NCI-H460 (cell line): ENCODE measurements around the gene FGGY. TPM values are rescaled to one million over a fixed set of nuclear protein-coding genes. Genes with fewer than 3 reads are reported as not detected.

Source experiments
- DNase-seq: peaks from one replicate; pipeline ENCODE4 v3.0.0-alpha.2; 2016; ENCODE audit warnings: low read depth; ENCODE audit errors: extremely low read depth
- total RNA-seq: library from RNA; depleted of rRNA; stranded (reverse); fragments of >200 nt; shearing (Covaris generic); gene quantifications from 2 replicates; pipeline ENCODE4 v1.2.3, GENCODE V29; 2014

Gene FGGY
- total RNA-seq, 1 experiment from 2014 or later = 6.3 TPM

DNA sequence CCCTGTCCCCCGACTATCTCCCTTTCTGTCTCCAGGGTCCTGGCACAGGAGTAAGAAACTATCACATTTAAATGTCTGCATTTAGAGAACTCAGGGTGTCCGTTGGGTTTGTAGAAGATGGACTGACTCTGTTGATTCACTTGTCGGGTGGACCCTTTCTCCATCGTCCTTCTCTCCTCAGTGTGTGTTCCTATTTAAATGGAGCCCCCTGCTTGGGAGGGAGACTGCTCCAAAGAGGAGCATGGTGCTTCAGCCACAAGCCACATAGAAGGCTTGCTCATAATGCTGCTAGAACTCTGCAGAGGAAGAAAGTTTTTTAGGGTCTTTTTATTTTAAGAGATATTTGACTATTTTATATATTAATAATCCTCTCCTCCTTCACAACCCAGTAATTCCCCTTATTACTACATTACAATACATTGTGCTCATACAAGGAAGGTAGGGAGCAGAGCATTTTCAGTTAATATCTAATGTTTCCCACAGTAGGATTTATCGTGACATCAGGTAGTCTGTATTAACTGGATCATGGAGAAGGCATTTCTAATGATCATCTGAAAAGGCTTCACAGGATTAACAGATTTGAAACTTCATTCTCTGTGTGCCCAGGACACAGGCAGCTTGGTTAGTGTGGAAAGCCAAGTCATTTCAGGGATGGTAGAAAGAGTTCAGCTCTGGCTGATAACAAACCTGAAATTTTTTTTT lies 13.8 kb downstream of the FGGY start:
- no peak for DNase-seq

DNA sequence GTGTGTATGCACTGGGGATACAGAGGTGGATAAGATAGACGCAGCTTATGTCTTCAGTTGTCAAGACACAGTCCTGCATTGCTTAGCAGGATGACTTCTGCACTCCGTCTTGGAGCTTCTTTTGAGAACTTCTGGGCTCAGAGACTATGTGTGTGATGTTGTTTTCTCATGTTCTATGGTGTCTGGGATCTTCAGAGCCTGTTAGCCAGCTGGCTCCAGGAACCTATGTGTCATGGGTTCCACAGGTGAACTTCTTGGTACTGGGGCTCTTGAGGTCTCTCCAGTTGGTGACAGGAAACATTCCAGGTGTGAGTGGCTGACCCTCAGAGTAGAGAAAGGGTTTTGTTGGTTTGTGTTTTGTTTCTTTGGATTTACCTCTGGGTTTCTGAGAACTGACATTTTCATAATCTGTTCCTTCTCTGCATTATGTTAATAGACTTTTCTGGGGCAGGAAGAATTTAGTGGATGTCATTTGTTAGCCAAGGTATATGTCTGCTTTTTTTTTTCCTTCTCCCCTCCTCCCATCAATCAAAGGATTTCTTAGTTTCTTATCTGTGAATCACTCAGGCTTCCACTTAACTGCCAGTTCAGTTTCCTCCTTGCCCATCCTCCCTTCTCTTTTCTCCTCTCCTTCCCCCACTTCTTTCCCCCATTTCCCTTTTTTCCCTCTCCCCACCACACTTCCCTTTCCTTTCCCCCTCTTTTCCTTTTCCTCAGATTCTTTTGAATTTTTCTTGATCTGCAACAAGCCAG lies 18.1 kb downstream of the FGGY start:
- no peak for DNase-seq

DNA sequence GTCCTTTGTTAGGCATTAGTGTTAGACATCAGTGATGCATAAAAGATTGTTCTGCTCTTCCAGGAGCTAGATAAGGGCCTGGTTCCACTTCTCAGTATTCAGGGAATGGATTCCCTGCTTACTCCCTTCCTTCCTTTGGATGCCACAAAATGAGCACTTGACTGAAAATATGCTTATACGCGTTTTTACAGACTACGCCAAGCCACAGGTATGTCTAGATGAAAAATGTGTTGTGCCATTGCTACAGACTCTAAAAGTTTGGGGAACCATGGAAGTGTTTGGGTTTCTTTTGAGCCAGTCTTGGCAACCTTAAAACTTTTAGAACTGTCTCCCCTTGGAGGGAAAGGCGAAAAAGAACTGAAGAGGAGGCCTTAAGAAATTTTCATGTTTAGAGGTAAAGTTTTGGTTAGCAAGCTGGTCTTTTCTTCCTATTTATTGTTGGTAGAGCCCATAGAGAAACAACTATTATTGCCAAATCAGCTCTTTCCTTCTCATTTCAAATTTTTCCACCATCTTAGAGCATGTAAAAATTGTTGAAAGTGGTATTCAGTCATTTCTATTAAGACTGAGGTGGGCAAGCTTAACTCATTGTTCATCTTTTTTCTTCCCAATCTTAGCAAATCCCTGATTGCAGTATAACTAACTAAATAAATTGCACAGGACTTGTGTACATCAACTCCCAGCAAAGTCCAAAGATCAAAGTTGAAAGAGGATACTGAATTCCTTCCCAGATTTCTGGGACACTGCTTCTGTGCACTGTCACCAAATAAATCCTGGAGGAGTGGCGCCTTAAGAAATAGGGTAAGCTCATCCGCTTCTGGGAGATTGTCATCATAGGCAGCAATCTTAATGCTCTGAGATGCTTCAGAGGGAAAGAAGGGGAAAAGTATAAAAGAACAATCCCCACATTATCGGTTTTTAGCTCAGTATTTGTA lies 18.9 kb downstream of the FGGY start:
- no peak for DNase-seq

- DNase-seq = no peak
Measured at GRCh38 chr1:59316497-59317128, 19.7 kb downstream of the FGGY start.

- no peak for DNase-seq
Measured at GRCh38 chr1:59317343-59317742, 20.4 kb downstream of the FGGY start.

DNA sequence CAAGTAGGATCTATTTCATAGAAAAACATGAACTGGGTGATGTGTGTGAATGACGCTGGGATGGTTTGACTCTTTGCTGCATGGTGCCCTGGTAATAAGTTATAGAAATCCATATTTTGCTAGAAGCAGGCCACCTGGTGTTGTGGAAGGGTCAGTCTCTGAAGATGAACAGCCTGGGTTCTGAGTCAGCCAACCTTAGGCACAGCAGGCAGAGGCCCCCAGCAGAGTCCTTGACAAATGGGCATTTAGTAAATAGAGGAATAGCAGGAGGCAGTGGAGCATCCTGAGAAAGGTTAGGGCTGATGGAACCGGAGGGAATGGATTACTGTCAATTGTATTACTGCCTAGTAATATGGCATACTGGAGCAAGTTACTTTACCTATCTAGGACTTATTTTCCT lies 20.9 kb downstream of the FGGY start:
- no peak for DNase-seq

GRCh38 chr1:59318271-59318860 lies 21.5 kb downstream of the FGGY start:
- no peak for DNase-seq

- DNase-seq = no peak
Measured at GRCh38 chr1:59322394-59322793, 25.5 kb downstream of the FGGY start.

- no peak for DNase-seq
Measured at GRCh38 chr1:59322814-59323213, 25.9 kb downstream of the FGGY start.

GRCh38 chr1:59323879-59324278 lies 27.0 kb downstream of the FGGY start:
- DNase-seq = no peak

GRCh38 chr1:59328353-59328752 lies 31.5 kb downstream of the FGGY start:
- DNase-seq = no peak

GRCh38 chr1:59329412-59330053 lies 32.6 kb downstream of the FGGY start:
- no peak for DNase-seq

DNA sequence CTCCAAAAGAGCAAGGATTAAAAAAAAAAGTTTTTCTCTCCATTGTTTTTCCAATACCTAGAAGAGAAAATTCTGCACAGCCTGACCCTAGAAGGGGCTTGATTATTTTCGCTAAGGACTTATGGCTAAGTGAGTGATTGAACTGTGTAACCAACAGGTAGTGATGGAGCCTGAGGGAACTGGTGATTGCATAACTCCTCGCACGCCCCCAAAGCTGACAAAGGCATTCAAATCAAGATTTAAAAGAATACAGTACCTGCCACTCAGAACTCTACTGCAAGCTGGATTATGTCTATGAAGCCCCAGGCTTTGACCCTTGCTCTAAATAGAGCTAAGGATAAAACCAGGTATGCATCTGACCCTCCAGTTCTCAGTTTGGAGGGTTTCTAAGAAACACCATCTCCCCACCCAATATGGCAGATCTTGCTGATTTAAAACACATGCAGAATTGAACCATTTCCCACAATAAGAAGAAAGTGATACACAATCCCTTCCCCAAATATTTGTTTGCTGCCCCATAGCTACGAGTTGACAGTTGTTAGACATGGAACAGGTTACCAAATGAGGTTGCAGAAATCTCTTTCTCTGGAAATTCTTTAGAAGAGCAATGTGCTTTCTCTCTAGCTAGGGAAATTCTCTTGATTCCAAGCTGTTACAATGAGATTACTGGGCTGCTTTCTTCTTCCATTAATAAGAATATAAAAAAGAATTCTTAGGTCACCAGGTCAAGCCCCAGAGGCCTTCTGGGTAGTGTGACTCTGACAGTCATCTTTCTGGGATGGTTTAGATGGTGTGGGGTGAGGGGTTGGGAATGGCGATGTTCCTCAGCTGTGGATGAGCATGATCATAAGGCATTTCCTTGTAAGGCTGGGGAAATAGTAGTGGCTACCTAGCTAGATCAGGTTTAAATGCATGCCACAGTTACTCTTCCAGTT lies 35.1 kb downstream of the FGGY start:
- no peak for DNase-seq

- no peak for DNase-seq
Measured at GRCh38 chr1:59332983-59333382, 36.1 kb downstream of the FGGY start.

DNA sequence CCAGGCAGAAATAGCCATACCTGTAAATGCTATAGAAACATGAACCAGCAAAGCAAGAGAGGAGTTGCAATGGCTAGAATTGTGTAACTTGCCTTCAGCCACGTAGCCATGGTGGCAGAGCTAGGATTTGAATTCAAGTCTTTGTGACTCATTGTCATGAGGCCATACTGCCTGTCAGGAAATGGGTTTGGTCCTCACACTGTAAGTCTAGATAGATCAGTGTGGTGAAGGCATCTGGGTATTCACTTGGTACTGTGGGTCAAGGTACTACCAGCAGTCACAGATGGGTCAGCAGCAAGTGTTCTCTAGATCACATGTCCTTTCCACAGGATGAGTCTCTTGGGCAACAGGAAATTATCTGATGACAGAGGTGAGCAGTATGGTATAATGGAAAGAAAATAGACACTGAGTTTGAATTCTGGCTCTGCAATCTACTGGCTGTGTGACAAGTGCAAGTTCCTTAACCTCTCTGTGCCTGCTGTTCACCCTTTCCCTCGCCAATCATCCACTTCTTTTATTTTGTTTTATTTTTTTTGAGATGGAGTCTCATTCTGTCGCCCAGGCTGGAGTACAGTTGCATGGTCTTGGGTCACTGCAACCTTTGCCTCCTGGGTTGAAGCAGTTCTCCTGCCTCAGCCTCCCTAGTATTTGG lies 36.9 kb downstream of the FGGY start:
- DNase-seq = no peak

DNA sequence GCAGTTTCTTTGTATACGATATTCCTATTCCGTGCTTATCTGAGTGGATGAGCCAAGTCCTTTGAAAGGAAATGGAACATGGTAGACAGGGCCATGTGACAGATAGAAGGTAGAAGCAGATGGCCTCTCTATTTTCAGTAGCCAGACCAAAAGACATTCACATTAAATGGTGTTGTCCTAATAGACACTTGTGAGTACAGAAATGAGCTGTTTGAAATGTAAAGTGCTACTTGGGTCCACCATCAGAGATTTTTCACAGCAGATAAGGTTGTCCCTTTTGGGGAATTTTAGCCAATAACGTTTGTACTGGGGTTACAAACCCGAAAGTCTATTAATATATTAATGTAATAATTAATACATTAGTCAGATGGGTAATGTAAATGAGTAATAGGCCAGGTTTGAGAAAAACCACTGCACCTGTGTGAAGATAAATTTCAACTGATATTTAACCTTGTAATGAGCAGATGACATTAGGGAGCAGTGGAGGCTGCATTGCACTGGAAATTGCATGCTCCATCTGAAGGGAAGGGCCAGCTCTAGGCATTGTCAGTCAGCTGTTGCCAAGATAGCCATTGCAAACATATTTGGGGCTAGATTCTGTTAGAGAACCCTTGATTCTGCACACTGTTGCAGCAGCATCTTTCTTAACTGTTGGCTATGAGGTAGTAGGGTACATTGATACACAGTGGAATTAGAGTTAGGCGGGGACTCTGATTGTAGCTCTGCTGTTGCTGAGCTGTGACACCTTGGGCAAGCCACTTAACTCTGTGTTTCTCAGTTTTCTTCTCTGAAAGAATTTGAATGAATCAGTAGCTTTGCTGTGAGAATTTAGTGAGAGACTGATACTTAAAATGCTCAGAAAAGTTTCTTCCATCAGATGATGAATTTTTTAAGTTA lies 43.8 kb downstream of the FGGY start:
- no peak for DNase-seq
